Measurements from ENCODE around the gene MUC15. TPM values are rescaled to one million over a fixed set of nuclear protein-coding genes. Genes with fewer than 3 reads are reported as not detected.

MUC15 gene
- total and polyA plus RNA-seq, 9 donors, result 0.25 to 4.5 (median 0.53) TPM; not detected in 5

- TF ChIP-seq POLR2A (IDR thresholded peaks at IDR 0.05), result no peak
- TF ChIP-seq CTCF (IDR thresholded peaks at IDR 0.05), result no peak
- no peak for TF ChIP-seq EP300 (IDR thresholded peaks at IDR 0.05)
- Histone ChIP-seq H3K4me1 (ENCODE audit: insufficient read depth) (no peaks in the 10 kb centered on the region), H3K27ac (no peak overlapping the region), H3K9me3 (no peaks in the 10 kb centered on the region), H3K4me3 (no peak overlapping the region), H3K27me3 (no peaks in the 10 kb centered on the region), H3K36me3 (no peaks in the 10 kb centered on the region)
- intact Hi-C loops (cut with DNase I), result no loop called here
- WGBS, 3 donors, result 77 to 84% (median 81%) methylated on average over 2 of the region's 2 CpGs
- DNase-seq, result no peak
Measured at GRCh38 chr11:26519469-26519868, 52.6 kb downstream of the MUC15 start.

GRCh38 chr11:26512196-26512595 lies 59.9 kb downstream of the MUC15 start:
- TF ChIP-seq POLR2A (IDR thresholded peaks at IDR 0.05) (no peak), CTCF (IDR thresholded peaks at IDR 0.05) (no peak), EP300 (IDR thresholded peaks at IDR 0.05) (no peak)
- no peak for DNase-seq
- Histone ChIP-seq H3K27ac (no peak overlapping the region), H3K36me3 (no peaks in the 10 kb centered on the region), H3K4me1 (ENCODE audit: insufficient read depth) (no peaks in the 10 kb centered on the region), H3K27me3 (no peaks in the 10 kb centered on the region), H3K4me3 (no peak overlapping the region), H3K9me3 (no peaks in the 10 kb centered on the region)
- 69 to 77% (median 76%) methylated on average over 2 of the region's 2 CpGs for WGBS, 3 donors
- intact Hi-C loops (cut with DNase I), result no loop called here

- intact Hi-C loops (cut with DNase I), result no loop called here
- no peak for DNase-seq
Measured at GRCh38 chr11:26510756-26511155, 61.3 kb downstream of the MUC15 start.

GRCh38 chr11:26510164-26510563 lies 61.9 kb downstream of the MUC15 start:
- intact Hi-C loops (cut with DNase I), result no loop called here
- WGBS, 3 donors, result 82 to 87% (median 86%) methylated on average over 2 of the region's 2 CpGs
- no peaks in the 10 kb centered on the region for H3K36me3 ChIP-seq
- no peak overlapping the region for H3K4me3 ChIP-seq
- DNase-seq, result no peak
- no peak overlapping the region for H3K27ac ChIP-seq
- H3K9me3 ChIP-seq, result no peaks in the 10 kb centered on the region
- no peaks in the 10 kb centered on the region for H3K4me1 ChIP-seq (ENCODE audit: insufficient read depth)
- H3K27me3 ChIP-seq, result no peaks in the 10 kb centered on the region
- no peak for TF ChIP-seq POLR2A (IDR thresholded peaks at IDR 0.05)
- no peak for TF ChIP-seq CTCF (IDR thresholded peaks at IDR 0.05)
- TF ChIP-seq EP300 (IDR thresholded peaks at IDR 0.05), result no peak

More at GRCh38 chr11:26510756-26511155, 61.3 kb downstream of the MUC15 start:
- H3K36me3 ChIP-seq, result no peaks in the 10 kb centered on the region
- no peak overlapping the region for H3K4me3 ChIP-seq
- H3K4me1 ChIP-seq (ENCODE audit: insufficient read depth), result no peaks in the 10 kb centered on the region
- TF ChIP-seq POLR2A (IDR thresholded peaks at IDR 0.05) (no peak), CTCF (IDR thresholded peaks at IDR 0.05) (no peak), EP300 (IDR thresholded peaks at IDR 0.05) (no peak)
- H3K27ac ChIP-seq, result no peak overlapping the region
- H3K9me3 ChIP-seq, result no peaks in the 10 kb centered on the region
- WGBS, 3 donors, result 71 to 81% (median 76%) methylated on average over 2 of the region's 2 CpGs
- H3K27me3 ChIP-seq, result no peaks in the 10 kb centered on the region

Other genes with a start within 250 kb of the MUC15 start
- gene ANO3, start 240.1 kb downstream of the MUC15 start, total RNA-seq, result under 1 TPM in 6 of 7 donors, not detected in 1; under 0.01 to 0.22 (median 0.08) TPM
- gene ANO3, start 240.1 kb downstream of the MUC15 start, polyA plus RNA-seq, result under 1 TPM; 0.05 to 0.93 TPM
- gene SLC5A12, start 149.8 kb upstream of the MUC15 start, total RNA-seq, result under 1 TPM in 1 of 7 donors, not detected in 6; 0.48 TPM
- under 1 TPM; 0.02 to 0.15 TPM for gene SLC5A12, start 149.8 kb upstream of the MUC15 start, polyA plus RNA-seq

Data from ovary (tissue), 9 donors.